ENCODE data around the gene AGPAT3.

DNA sequence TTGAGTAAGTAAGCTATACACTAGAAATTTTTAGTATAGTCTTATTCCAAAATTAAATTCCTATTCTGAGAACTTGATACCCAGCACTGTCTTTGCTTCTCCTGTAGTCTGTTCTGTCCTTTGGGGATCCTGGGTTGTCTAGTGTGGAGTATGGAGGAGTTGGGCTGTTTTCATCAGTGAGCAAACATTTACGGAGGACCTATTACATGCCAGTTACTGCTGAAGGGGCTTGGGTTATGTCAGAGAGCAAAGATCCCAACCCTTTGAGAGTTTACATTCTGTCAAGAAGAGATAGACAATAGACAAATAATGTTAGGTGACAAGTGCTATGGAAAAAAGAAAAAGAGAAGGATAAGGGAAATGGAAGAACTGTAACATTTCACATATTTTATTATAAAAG lies 156.0 kb downstream of the AGPAT3 start:
- TF ChIP-seq, protein P1, sequence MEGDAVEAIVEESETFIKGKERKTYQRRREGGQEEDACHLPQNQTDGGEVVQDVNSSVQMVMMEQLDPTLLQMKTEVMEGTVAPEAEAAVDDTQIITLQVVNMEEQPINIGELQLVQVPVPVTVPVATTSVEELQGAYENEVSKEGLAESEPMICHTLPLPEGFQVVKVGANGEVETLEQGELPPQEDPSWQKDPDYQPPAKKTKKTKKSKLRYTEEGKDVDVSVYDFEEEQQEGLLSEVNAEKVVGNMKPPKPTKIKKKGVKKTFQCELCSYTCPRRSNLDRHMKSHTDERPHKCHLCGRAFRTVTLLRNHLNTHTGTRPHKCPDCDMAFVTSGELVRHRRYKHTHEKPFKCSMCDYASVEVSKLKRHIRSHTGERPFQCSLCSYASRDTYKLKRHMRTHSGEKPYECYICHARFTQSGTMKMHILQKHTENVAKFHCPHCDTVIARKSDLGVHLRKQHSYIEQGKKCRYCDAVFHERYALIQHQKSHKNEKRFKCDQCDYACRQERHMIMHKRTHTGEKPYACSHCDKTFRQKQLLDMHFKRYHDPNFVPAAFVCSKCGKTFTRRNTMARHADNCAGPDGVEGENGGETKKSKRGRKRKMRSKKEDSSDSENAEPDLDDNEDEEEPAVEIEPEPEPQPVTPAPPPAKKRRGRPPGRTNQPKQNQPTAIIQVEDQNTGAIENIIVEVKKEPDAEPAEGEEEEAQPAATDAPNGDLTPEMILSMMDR (IDR thresholded peaks at IDR 0.05): no peak
- no peak for TF ChIP-seq POLR2AphosphoS5 (IDR thresholded peaks at IDR 0.05)

All from upper lobe of left lung (tissue), 4 donors.